NCI-H1694 treated with DMSO at 0.1 percent for 48 hours (cell line): ENCODE data around the gene CYP3A7.
"Not testable (repeated sequence)": the region's sequence is repeated elsewhere in the genome, so short reads cannot be mapped to it uniquely, and the experiment has no call there.

ENCODE experiments used
- DNase-seq: peaks from one replicate; lab custom pipeline; 2025; lab: John Stamatoyannopoulos, UW

The CYP3A7 gene

GRCh38 chr7:99667179-99667578 lies 67.8 kb downstream of the CYP3A7 start:
- DNase-seq = no peak

DNA sequence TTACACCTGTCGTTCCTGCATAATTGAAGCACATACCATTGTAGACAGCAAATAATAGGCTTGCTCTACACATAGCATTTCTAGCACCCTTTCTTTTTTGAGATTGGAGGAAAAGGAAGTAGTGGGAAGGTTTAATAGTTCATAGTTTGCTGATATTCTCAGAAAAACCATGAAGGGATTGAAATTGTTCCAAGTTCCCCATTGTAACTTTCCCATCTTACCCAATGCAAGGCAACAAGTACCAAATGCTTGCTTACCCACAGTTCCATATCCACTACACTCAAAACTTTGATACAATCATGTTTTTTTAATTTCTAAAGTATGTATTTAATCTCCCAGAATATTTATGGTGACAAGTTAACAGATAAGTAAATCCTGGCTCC lies 69.0 kb downstream of the CYP3A7 start:
- no peak for DNase-seq

GRCh38 chr7:99665312-99666012 lies 69.5 kb downstream of the CYP3A7 start:
- DNase-seq = no peak

- not testable (repeated sequence) for DNase-seq
Observed at GRCh38 chr7:99657879-99658278, 77.1 kb downstream of the CYP3A7 start.
